NCI-H1436 (cell line): Measurements from ENCODE around the gene GRHPR.

ENCODE experiments used
- DNase-seq: peaks from one replicate; lab custom pipeline; 2025; lab: John Stamatoyannopoulos, UW

The GRHPR gene

GRCh38 chr9:37485389-37486255 lies 63.1 kb downstream of the GRHPR start, which contains the start of gene POLR1E:
TSS of gene POLR1E (plus strand) at chr9:37485948. CDS start at chr9:37486048, 100 bp downstream.
- peak; percentile 93 for DNase-seq

- no peak for DNase-seq
Measured at GRCh38 chr9:37486256-37486615, 63.7 kb downstream of the GRHPR start.
